ENCODE results near the gene GDPD2.
A peak's percentile ranks its signal among the peaks of the same experiment; 100 is the strongest.
"Not testable (repeated sequence)": the region's sequence is repeated elsewhere in the genome, so short reads cannot be mapped to it uniquely, and the experiment has no call there.

Gene GDPD2, protein sequence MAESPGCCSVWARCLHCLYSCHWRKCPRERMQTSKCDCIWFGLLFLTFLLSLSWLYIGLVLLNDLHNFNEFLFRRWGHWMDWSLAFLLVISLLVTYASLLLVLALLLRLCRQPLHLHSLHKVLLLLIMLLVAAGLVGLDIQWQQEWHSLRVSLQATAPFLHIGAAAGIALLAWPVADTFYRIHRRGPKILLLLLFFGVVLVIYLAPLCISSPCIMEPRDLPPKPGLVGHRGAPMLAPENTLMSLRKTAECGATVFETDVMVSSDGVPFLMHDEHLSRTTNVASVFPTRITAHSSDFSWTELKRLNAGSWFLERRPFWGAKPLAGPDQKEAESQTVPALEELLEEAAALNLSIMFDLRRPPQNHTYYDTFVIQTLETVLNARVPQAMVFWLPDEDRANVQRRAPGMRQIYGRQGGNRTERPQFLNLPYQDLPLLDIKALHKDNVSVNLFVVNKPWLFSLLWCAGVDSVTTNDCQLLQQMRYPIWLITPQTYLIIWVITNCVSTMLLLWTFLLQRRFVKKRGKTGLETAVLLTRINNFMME

DNA sequence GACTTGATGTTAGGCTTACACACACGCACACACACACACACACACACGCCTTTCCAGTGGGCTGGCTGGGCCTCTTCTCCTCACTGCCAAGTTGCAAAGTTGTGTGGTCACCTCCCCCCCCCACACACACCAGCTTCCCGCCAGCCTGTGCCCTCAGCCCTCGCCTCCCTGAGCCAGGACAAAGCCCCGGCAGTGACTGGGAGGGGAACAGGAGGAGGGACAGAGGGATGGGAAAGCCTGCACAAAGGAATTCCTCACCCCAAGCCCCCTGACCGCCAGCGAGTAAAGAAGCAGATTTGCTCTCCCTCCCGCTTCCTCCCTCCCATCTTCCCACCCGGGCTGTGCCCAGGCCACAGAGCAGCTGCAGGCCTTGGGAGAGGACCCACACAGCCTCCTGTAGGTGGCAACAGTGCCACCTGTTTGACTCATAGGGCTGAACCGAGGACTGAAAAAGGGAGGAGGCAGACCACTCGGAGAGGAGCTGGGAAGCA is at the start of gene GDPD2:
GDPD2 (plus strand) TSS at position 464 of the 491 bp plus-strand sequence. CDS start 1,671 bp downstream, outside the sequence.
- peaks cover 9% of the 10 kb centered on the region for H3K4me1 ChIP-seq (ENCODE audit: control insufficient read depth, low read depth, low read length)
- H3K36me3 ChIP-seq (ENCODE audit: control insufficient read depth, low read depth, low read length): peaks cover 20% of the 10 kb centered on the region
- H3K4me3 ChIP-seq (ENCODE audit: low read length): peak within 1 kb of the TSS; percentile 77
- peaks cover 5% of the 10 kb centered on the region for H3K9me3 ChIP-seq (ENCODE audit: control insufficient read depth, low read depth, low read length)
- H3K27me3 ChIP-seq (ENCODE audit: control insufficient read depth, insufficient read depth, low read length): no peaks in the 10 kb centered on the region
- peak within 1 kb of the TSS; percentile 35 for H3K27ac ChIP-seq (ENCODE audit: low read length)
- H3K9ac ChIP-seq (ENCODE audit: low read length): peak within 1 kb of the TSS; percentile 76

GRCh38 chrX:70386235-70386634 is 36.9 kb upstream of the GDPD2 start:
- H3K27ac ChIP-seq (ENCODE audit: low read length): no peak overlapping the region
- peaks cover 6% of the 10 kb centered on the region for H3K36me3 ChIP-seq (ENCODE audit: control insufficient read depth, low read depth, low read length)
- no peak overlapping the region for H3K9ac ChIP-seq (ENCODE audit: low read length)
- H3K27me3 ChIP-seq (ENCODE audit: control insufficient read depth, insufficient read depth, low read length): no peaks in the 10 kb centered on the region
- H3K4me1 ChIP-seq (ENCODE audit: control insufficient read depth, low read depth, low read length): no peaks in the 10 kb centered on the region
- H3K4me3 ChIP-seq (ENCODE audit: low read length): no peak overlapping the region
- H3K9me3 ChIP-seq (ENCODE audit: control insufficient read depth, low read depth, low read length): peaks cover 15% of the 10 kb centered on the region

GRCh38 chrX:70398899-70399298 is 24.2 kb upstream of the GDPD2 start:
- no peak overlapping the region for H3K9ac ChIP-seq (ENCODE audit: low read length)
- no peaks in the 10 kb centered on the region for H3K27me3 ChIP-seq (ENCODE audit: control insufficient read depth, insufficient read depth, low read length)
- H3K36me3 ChIP-seq (ENCODE audit: control insufficient read depth, low read depth, low read length): peaks cover 39% of the 10 kb centered on the region
- no peaks in the 10 kb centered on the region for H3K4me1 ChIP-seq (ENCODE audit: control insufficient read depth, low read depth, low read length)
- no peak overlapping the region for H3K4me3 ChIP-seq (ENCODE audit: low read length)
- H3K9me3 ChIP-seq (ENCODE audit: control insufficient read depth, low read depth, low read length): peaks cover 26% of the 10 kb centered on the region
- H3K27ac ChIP-seq (ENCODE audit: low read length): no peak overlapping the region

- H3K4me1 ChIP-seq (ENCODE audit: control insufficient read depth, low read depth, low read length); H3K27me3 ChIP-seq (ENCODE audit: control insufficient read depth, insufficient read depth, low read length); H3K27ac ChIP-seq (ENCODE audit: low read length); H3K9ac ChIP-seq (ENCODE audit: low read length); H3K4me3 ChIP-seq (ENCODE audit: low read length): not testable (repeated sequence)
- H3K36me3 ChIP-seq (ENCODE audit: control insufficient read depth, low read depth, low read length): peaks cover 51% of the 10 kb centered on the region
- H3K9me3 ChIP-seq (ENCODE audit: control insufficient read depth, low read depth, low read length): peaks cover 25% of the 10 kb centered on the region
Observed at GRCh38 chrX:70400181-70400580, 22.9 kb upstream of the GDPD2 start.

GRCh38 chrX:70402721-70403120 is 20.4 kb upstream of the GDPD2 start:
- H3K27me3 ChIP-seq (ENCODE audit: control insufficient read depth, insufficient read depth, low read length): no peaks in the 10 kb centered on the region
- no peak overlapping the region for H3K9ac ChIP-seq (ENCODE audit: low read length)
- peaks cover 53% of the 10 kb centered on the region for H3K36me3 ChIP-seq (ENCODE audit: control insufficient read depth, low read depth, low read length)
- peaks cover 20% of the 10 kb centered on the region for H3K9me3 ChIP-seq (ENCODE audit: control insufficient read depth, low read depth, low read length)
- no peaks in the 10 kb centered on the region for H3K4me1 ChIP-seq (ENCODE audit: control insufficient read depth, low read depth, low read length)
- H3K27ac ChIP-seq (ENCODE audit: low read length): no peak overlapping the region
- no peak overlapping the region for H3K4me3 ChIP-seq (ENCODE audit: low read length)

GRCh38 chrX:70405003-70405402 is 18.1 kb upstream of the GDPD2 start:
- Histone ChIP-seq H3K4me1 (ENCODE audit: control insufficient read depth, low read depth, low read length) (no peaks in the 10 kb centered on the region), H3K4me3 (ENCODE audit: low read length) (no peak overlapping the region), H3K36me3 (ENCODE audit: control insufficient read depth, low read depth, low read length) (peaks cover 57% of the 10 kb centered on the region), H3K27ac (ENCODE audit: low read length) (no peak overlapping the region), H3K9me3 (ENCODE audit: control insufficient read depth, low read depth, low read length) (peaks cover 20% of the 10 kb centered on the region), H3K9ac (ENCODE audit: low read length) (no peak overlapping the region), H3K27me3 (ENCODE audit: control insufficient read depth, insufficient read depth, low read length) (no peaks in the 10 kb centered on the region)

DNA sequence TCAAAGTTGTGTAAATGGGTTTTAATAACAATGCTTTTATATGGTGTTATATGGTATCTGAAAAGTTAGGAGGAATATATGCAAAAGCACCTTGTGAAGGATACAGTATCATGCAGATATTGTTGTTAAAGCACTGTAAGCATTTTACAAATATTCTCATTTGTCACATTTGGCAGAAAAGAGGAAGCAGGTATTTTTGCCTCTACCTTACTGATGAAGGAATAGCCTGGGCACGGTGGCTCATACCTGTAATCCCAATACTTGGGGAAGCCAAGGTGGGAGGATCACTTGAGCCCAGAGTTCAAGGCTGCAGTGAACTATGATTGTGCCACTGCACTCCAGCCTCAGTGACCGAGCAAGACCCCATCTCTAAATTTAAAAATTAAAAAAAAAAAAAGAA is 12.2 kb upstream of the GDPD2 start:
- Histone ChIP-seq H3K36me3 (ENCODE audit: control insufficient read depth, low read depth, low read length) (peaks cover 18% of the 10 kb centered on the region), H3K27me3 (ENCODE audit: control insufficient read depth, insufficient read depth, low read length) (no peaks in the 10 kb centered on the region), H3K9ac (ENCODE audit: low read length) (no peak overlapping the region), H3K4me3 (ENCODE audit: low read length) (no peak overlapping the region), H3K9me3 (ENCODE audit: control insufficient read depth, low read depth, low read length) (no peaks in the 10 kb centered on the region), H3K27ac (ENCODE audit: low read length) (no peak overlapping the region), H3K4me1 (ENCODE audit: control insufficient read depth, low read depth, low read length) (no peaks in the 10 kb centered on the region)

- Histone ChIP-seq H3K4me1 (ENCODE audit: control insufficient read depth, low read depth, low read length) (no peaks in the 10 kb centered on the region), H3K27me3 (ENCODE audit: control insufficient read depth, insufficient read depth, low read length) (no peaks in the 10 kb centered on the region), H3K4me3 (ENCODE audit: low read length) (no peak overlapping the region), H3K36me3 (ENCODE audit: control insufficient read depth, low read depth, low read length) (peaks cover 13% of the 10 kb centered on the region), H3K9ac (ENCODE audit: low read length) (no peak overlapping the region), H3K9me3 (ENCODE audit: control insufficient read depth, low read depth, low read length) (no peaks in the 10 kb centered on the region), H3K27ac (ENCODE audit: low read length) (no peak overlapping the region)
Observed at GRCh38 chrX:70411475-70411874, 11.6 kb upstream of the GDPD2 start.

DNA sequence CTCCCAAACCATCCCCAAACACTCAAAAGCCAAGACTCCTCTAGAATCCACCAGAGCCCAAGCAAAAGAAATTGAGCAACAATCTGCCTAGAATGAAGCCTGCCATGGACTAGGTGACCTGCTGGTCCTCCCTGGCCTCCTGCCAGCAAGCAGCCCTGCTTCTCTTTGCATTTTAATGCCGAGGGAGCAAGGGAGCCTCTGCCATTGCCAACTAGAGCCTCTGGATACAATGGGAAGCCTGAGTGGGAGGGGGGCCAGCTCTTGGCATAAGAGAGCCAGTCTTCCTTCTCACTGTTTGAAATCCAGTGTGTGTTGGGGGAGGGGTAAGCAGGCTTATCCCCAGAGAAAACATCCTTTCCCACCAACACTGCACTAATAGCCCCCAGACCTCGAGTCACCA is 1.5 kb upstream of the GDPD2 start:
- peak overlapping the region; percentile 77 for H3K4me3 ChIP-seq (ENCODE audit: low read length)
- H3K27ac ChIP-seq (ENCODE audit: low read length): peak overlapping the region; percentile 19
- H3K4me1 ChIP-seq (ENCODE audit: control insufficient read depth, low read depth, low read length): peaks cover 9% of the 10 kb centered on the region
- H3K9ac ChIP-seq (ENCODE audit: low read length): no peak overlapping the region
- peaks cover 16% of the 10 kb centered on the region for H3K36me3 ChIP-seq (ENCODE audit: control insufficient read depth, low read depth, low read length)
- no peaks in the 10 kb centered on the region for H3K27me3 ChIP-seq (ENCODE audit: control insufficient read depth, insufficient read depth, low read length)
- H3K9me3 ChIP-seq (ENCODE audit: control insufficient read depth, low read depth, low read length): peaks cover 5% of the 10 kb centered on the region

DNA sequence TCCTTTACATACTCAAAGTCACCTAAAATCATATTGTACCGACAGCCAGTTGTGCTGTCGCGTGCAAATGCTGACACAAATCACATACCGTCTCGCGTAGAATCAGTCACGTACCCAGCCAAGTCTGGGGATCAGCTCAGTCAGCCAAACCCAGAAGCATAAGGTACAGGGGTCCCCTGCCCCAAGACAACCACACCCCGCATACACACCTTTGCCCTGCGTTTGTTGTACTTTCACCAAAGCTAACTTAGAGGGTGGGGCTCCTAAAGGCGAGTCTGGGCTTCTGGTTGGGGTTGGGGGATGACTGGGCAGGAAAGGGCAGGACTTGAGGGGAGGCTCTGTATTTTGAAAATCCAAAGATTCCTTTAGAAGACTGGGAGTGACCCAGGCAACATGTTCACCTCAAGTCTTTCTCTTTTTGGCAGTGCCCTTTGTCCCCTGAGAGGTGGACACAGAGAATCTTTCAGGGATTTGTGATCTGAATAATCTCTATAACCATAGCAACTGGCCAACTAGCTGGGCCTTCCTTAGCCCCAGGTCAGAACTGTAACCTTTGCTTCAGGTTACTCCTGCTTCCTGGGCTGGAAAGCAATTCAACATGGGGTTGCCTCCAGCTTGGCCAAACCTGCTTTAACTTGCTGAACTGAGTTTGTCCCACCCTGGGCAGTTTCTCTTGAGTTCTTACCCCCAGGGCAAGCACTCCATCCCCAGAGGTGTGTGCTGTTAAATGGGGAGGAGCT is 992 bp downstream of the GDPD2 start:
- H3K27me3 ChIP-seq (ENCODE audit: control insufficient read depth, insufficient read depth, low read length): no peaks in the 10 kb centered on the region
- H3K4me1 ChIP-seq (ENCODE audit: control insufficient read depth, low read depth, low read length): peaks cover 9% of the 10 kb centered on the region
- no peaks in the 10 kb centered on the region for H3K9me3 ChIP-seq (ENCODE audit: control insufficient read depth, low read depth, low read length)
- H3K36me3 ChIP-seq (ENCODE audit: control insufficient read depth, low read depth, low read length): peaks cover 24% of the 10 kb centered on the region
- H3K4me3 ChIP-seq (ENCODE audit: low read length): peak overlapping the region; percentile 77
- peak overlapping the region; percentile 76 for H3K9ac ChIP-seq (ENCODE audit: low read length)
- no peak overlapping the region for H3K27ac ChIP-seq (ENCODE audit: low read length)

GRCh38 chrX:70424801-70425200 is 1.7 kb downstream of the GDPD2 start:
- peaks cover 17% of the 10 kb centered on the region for H3K36me3 ChIP-seq (ENCODE audit: control insufficient read depth, low read depth, low read length)
- no peak overlapping the region for H3K27ac ChIP-seq (ENCODE audit: low read length)
- no peaks in the 10 kb centered on the region for H3K9me3 ChIP-seq (ENCODE audit: control insufficient read depth, low read depth, low read length)
- H3K27me3 ChIP-seq (ENCODE audit: control insufficient read depth, insufficient read depth, low read length): no peaks in the 10 kb centered on the region
- H3K9ac ChIP-seq (ENCODE audit: low read length): no peak overlapping the region
- H3K4me3 ChIP-seq (ENCODE audit: low read length): peak overlapping the region; percentile 77
- H3K4me1 ChIP-seq (ENCODE audit: control insufficient read depth, low read depth, low read length): peaks cover 9% of the 10 kb centered on the region
